ENCODE results near the gene AOX1.

Gene AOX1

GRCh38 chr2:200713003-200713703 lies 127.3 kb downstream of the AOX1 start:
- TF ChIP-seq FOXP2 (optimal IDR thresholded peaks at IDR 0.05; ENCODE audit: borderline replicate concordance, extremely low read depth, extremely low read length, insufficient read depth) = peak; percentile 71
- TF ChIP-seq POLR2AphosphoS5 (IDR thresholded peaks at IDR 0.05; ENCODE audit: low read depth, low read length) = peak; percentile 48; the same call in 1 of the 2 replicates
- no peak for TF ChIP-seq REST (IDR thresholded peaks at IDR 0.05; ENCODE audit: insufficient read depth in 1 of 2, low read depth in 2 of 2, low read length in 2 of 2)
- TF ChIP-seq SIN3A (IDR thresholded peaks at IDR 0.05; ENCODE audit: borderline replicate concordance, insufficient read depth, low read length) = 0 out of 2 replicates have a peak, but pooled peaks have one; percentile 15
- peak; percentile 43; the same call in 1 of the 2 replicates for TF ChIP-seq TAF1 (IDR thresholded peaks at IDR 0.05; ENCODE audit: borderline replicate concordance, insufficient read depth, low read length)

GRCh38 chr2:200713704-200714064 lies 127.9 kb downstream of the AOX1 start:
- no peak for TF ChIP-seq REST (IDR thresholded peaks at IDR 0.05; ENCODE audit: insufficient read depth in 1 of 2, low read depth in 2 of 2, low read length in 2 of 2)
- TF ChIP-seq POLR2AphosphoS5 (IDR thresholded peaks at IDR 0.05; ENCODE audit: low read depth, low read length) = no peak
- TF ChIP-seq FOXP2 (optimal IDR thresholded peaks at IDR 0.05; ENCODE audit: borderline replicate concordance, extremely low read depth, extremely low read length, insufficient read depth) = no peak
- no peak for TF ChIP-seq SIN3A (IDR thresholded peaks at IDR 0.05; ENCODE audit: borderline replicate concordance, insufficient read depth, low read length)
- no peak for TF ChIP-seq TAF1 (IDR thresholded peaks at IDR 0.05; ENCODE audit: borderline replicate concordance, insufficient read depth, low read length)

GRCh38 chr2:200716386-200716785 lies 130.6 kb downstream of the AOX1 start:
- no peak for TF ChIP-seq REST (IDR thresholded peaks at IDR 0.05; ENCODE audit: insufficient read depth in 1 of 2, low read depth in 2 of 2, low read length in 2 of 2)
